GM23338 (cell line): Measurements from ENCODE around the gene LSM14B. TPM values are rescaled to one million over a fixed set of nuclear protein-coding genes. Genes with fewer than 3 reads are reported as not detected.

Experiments used
- ATAC-seq: fragments of 200-7000 bp; cut with Tn5 transposase; 3 replicates; pipeline ENCODE4 v1.9.1; 2020
- DNase-seq: peaks from one replicate; pipeline ENCODE4 v3.0.0-alpha.2; 2015; ENCODE audit warnings: low spot score
- H2AFZ ChIP-seq: fragments of 200-600 bp; sonication (generic); 2 replicates; pipeline ENCODE4 v1.8.0; 2016; ENCODE audit warnings: antibody characterized with exemption, mild to moderate bottlenecking, moderate library complexity
- H3F3A ChIP-seq: fragments of 200-600 bp; sonication (generic); replicated peaks from 2 replicates; pipeline ENCODE4 v1.8.0; 2017; ENCODE audit warnings: antibody characterized with exemption, mixed run types, low read depth
- H3K27ac ChIP-seq: fragments of 200-600 bp; sonication (generic); 2 replicates; pipeline ENCODE4 v1.6.1; 2016; ENCODE audit warnings: low read depth
- H3K27me3 ChIP-seq: fragments of 200-600 bp; sonication (generic); 2 replicates; pipeline ENCODE4 v1.8.0; 2016; ENCODE audit warnings: mild to moderate bottlenecking, mixed run types, moderate library complexity; ENCODE audit not compliant: insufficient read depth
- H3K36me3 ChIP-seq: fragments of 200-600 bp; sonication (generic); 2 replicates; pipeline ENCODE4 v1.8.0; 2016; ENCODE audit warnings: mild to moderate bottlenecking; ENCODE audit not compliant: insufficient read depth
- H3K4me1 ChIP-seq: fragments of 200-600 bp; sonication (generic); 2 replicates; pipeline ENCODE4 v1.8.0; 2016; ENCODE audit warnings: mild to moderate bottlenecking, moderate library complexity; ENCODE audit not compliant: insufficient read depth
- H3K4me2 ChIP-seq: fragments of 200-600 bp; sonication (generic); 2 replicates; pipeline ENCODE4 v1.7.1; 2017; ENCODE audit warnings: mixed run types
- H3K4me3 ChIP-seq: fragments of 200-600 bp; sonication (generic); 2 replicates; pipeline ENCODE4 v1.6.1; 2016; ENCODE audit warnings: mixed run types
- H3K79me2 ChIP-seq: fragments of 200-600 bp; sonication (generic); replicated peaks from 2 replicates; pipeline ENCODE4 v1.8.0; 2017; ENCODE audit warnings: mild to moderate bottlenecking; ENCODE audit not compliant: insufficient read depth
- H3K9me2 ChIP-seq: fragments of 200-600 bp; sonication (generic); 2 replicates; pipeline ENCODE4 v1.8.0; 2017; ENCODE audit not compliant: insufficient read depth
- H4K20me1 ChIP-seq: fragments of 200-600 bp; sonication (generic); replicated peaks from 2 replicates; pipeline ENCODE4 v1.8.0; 2017; ENCODE audit warnings: mild to moderate bottlenecking; ENCODE audit not compliant: insufficient read depth
- H3K27ac Mint-ChIP-seq: 2 replicates; pipeline ENCODE4 v1.8.0; 2020; ENCODE audit warnings: inconsistent platforms, mild to moderate bottlenecking, moderate library complexity, mixed read lengths
- H3K27me3 Mint-ChIP-seq: 3 replicates; pipeline ENCODE4 v1.8.0; 2022; ENCODE audit warnings: low read depth, mild to moderate bottlenecking, moderate library complexity, mixed read lengths, inconsistent platforms; ENCODE audit not compliant: insufficient read depth, poor library complexity
- H3K36me3 Mint-ChIP-seq: 3 replicates; pipeline ENCODE4 v1.8.0; 2021; ENCODE audit warnings: low read depth, mild to moderate bottlenecking, inconsistent platforms, moderate library complexity, mixed read lengths
- H3K4me1 Mint-ChIP-seq: 3 replicates; pipeline ENCODE4 v1.8.0; 2020; ENCODE audit warnings: mild to moderate bottlenecking, inconsistent platforms, mixed read lengths
- H3K4me3 Mint-ChIP-seq: 3 replicates; pipeline ENCODE4 v1.8.0; 2021; ENCODE audit warnings: moderate library complexity, mild to moderate bottlenecking, inconsistent platforms, mixed read lengths
- H3K9me3 Mint-ChIP-seq: 3 replicates; pipeline ENCODE4 v1.8.0; 2020; ENCODE audit warnings: moderate library complexity, mild to moderate bottlenecking, inconsistent platforms, mixed read lengths
- CREB1 ChIP-seq: fragments of 250-450 bp; sonication (Bioruptor Pico); IDR thresholded peaks from 2 replicates; pipeline ENCODE4 v1.5.0; 2020; ENCODE audit warnings: low read depth, mild to moderate bottlenecking, moderate library complexity
- CTCF ChIP-seq, 2 experiments: fragments of 200-600 bp in 1 of 2; sonication (generic) in 1 of 2; conservative IDR thresholded peaks; 2 replicates each; pipeline versions ENCODE4 v1.5.1 to v1.6.1; 2016 to 2017; ENCODE audit warnings: antibody characterized with exemption in 2 of 2, low read depth in 2 of 2, mild to moderate bottlenecking in 2 of 2, moderate library complexity in 1 of 2
- ETS1 ChIP-seq: IDR thresholded peaks from 2 replicates; pipeline ENCODE4 v1.6.1; 2016; ENCODE audit warnings: antibody characterized with exemption
- EZH2 ChIP-seq: fragments of 200-600 bp; sonication (generic); IDR thresholded peaks from one replicate; pipeline ENCODE4 v1.8.0; 2017; ENCODE audit warnings: antibody characterized with exemption, mild to moderate bottlenecking, low read depth; ENCODE audit not compliant: unreplicated experiment
- EZH2phosphoT487 ChIP-seq: fragments of 200-600 bp; sonication (generic); IDR thresholded peaks from one replicate; pipeline ENCODE4 v1.8.1; 2018; ENCODE audit warnings: antibody characterized with exemption; ENCODE audit not compliant: unreplicated experiment
- JUNB ChIP-seq: IDR thresholded peaks from one replicate; pipeline ENCODE4 v1.6.1; 2016; ENCODE audit warnings: antibody characterized with exemption; ENCODE audit not compliant: unreplicated experiment
- NANOG ChIP-seq: IDR thresholded peaks from 2 replicates; pipeline ENCODE4 v1.6.1; 2016; ENCODE audit warnings: antibody characterized with exemption, borderline replicate concordance
- POLR2AphosphoS5 ChIP-seq: IDR thresholded peaks from 2 replicates; pipeline ENCODE4 v1.6.1; 2016; ENCODE audit warnings: antibody characterized with exemption, low read depth
- REST ChIP-seq: IDR thresholded peaks from one replicate; pipeline ENCODE4 v1.6.1; 2018; ENCODE audit warnings: antibody characterized with exemption; ENCODE audit not compliant: unreplicated experiment
- STAT1 ChIP-seq: IDR thresholded peaks from one replicate; pipeline ENCODE4 v1.6.1; 2016; ENCODE audit warnings: antibody characterized with exemption; ENCODE audit not compliant: unreplicated experiment
- ZNF114 ChIP-seq: fragments of 250-450 bp; sonication (Bioruptor Pico); IDR thresholded peaks from 2 replicates; pipeline ENCODE4 v1.5.0; 2020; ENCODE audit warnings: mild to moderate bottlenecking, moderate library complexity
- ZNF331 ChIP-seq: fragments of 250-450 bp; sonication (Bioruptor Pico); IDR thresholded peaks from 2 replicates; pipeline ENCODE4 v1.5.0; 2020; ENCODE audit warnings: low read depth, mild to moderate bottlenecking, moderate library complexity
- ZNF462 ChIP-seq: fragments of 250-450 bp; sonication (Bioruptor Pico); IDR thresholded peaks from 2 replicates; pipeline ENCODE4 v1.5.0; 2020; ENCODE audit warnings: mild to moderate bottlenecking, moderate library complexity
- polyA plus RNA-seq: library from polyadenylated mRNA; unstranded; fragments of >200 nt; fragmentation: Nextera tagmentation; extraction: Ambion mirVana; gene quantifications from 2 replicates; pipeline ENCODE4 v1.2.1, GENCODE V29; 2016
- total RNA-seq: library from RNA; depleted of rRNA; stranded (reverse); fragments of >200 nt; shearing (Covaris generic); gene quantifications from 2 replicates; pipeline ENCODE4 v1.2.3, GENCODE V29; 2014

Gene LSM14B
- total and polyA plus RNA-seq, 2 experiments from 2014 or later, result 9.6 to 55.7 TPM

GRCh38 chr20:62171245-62171644 is 49.0 kb downstream of the LSM14B start:
- Histone ChIP-seq H3K27ac (no peak overlapping the region), H4K20me1 (no peaks in the 10 kb centered on the region), H3K4me2 (no peak overlapping the region), H3K27me3 (no peaks in the 10 kb centered on the region), H3K79me2 (no peaks in the 10 kb centered on the region), H3K4me3 (no peak overlapping the region), H3K36me3 (peaks cover 7% of the 10 kb centered on the region; the same call in 1 of the 2 replicates), H3K4me1 (no peaks in the 10 kb centered on the region), H2AFZ (no peak overlapping the region), H3F3A (no peaks in the 10 kb centered on the region), H3K9me2 (no peaks in the 10 kb centered on the region)
- TF ChIP-seq STAT1 (no peak), CREB1 (CRISPR knock-in tag) (no peak), ZNF462 (CRISPR knock-in tag) (no peak), REST (no peak), ZNF114 (CRISPR knock-in tag) (no peak), POLR2AphosphoS5 (no peak), JUNB (no peak), EZH2 (no peak), EZH2phosphoT487 (no peak), CTCF (conservative IDR thresholded peaks at IDR 0.05; ENCODE audit: low read depth in 2 of 2) (no peak), NANOG (no peak), ETS1 (no peak), ZNF331 (CRISPR knock-in tag) (no peak)
- DNase-seq (no peak), ATAC-seq (no peak)
- peaks cover 29% of the 10 kb centered on the region for H3K36me3 Mint-ChIP-seq
- H3K4me3 Mint-ChIP-seq, result no peak overlapping the region
- H3K27ac Mint-ChIP-seq, result no peak overlapping the region
- H3K27me3 Mint-ChIP-seq, result peaks cover 22% of the 10 kb centered on the region
- H3K4me1 Mint-ChIP-seq, result no peaks in the 10 kb centered on the region
- no peaks in the 10 kb centered on the region; the same call in 2 of the 3 replicates for H3K9me3 Mint-ChIP-seq
